ENCODE measurements around the gene LOXL3.

DNA sequence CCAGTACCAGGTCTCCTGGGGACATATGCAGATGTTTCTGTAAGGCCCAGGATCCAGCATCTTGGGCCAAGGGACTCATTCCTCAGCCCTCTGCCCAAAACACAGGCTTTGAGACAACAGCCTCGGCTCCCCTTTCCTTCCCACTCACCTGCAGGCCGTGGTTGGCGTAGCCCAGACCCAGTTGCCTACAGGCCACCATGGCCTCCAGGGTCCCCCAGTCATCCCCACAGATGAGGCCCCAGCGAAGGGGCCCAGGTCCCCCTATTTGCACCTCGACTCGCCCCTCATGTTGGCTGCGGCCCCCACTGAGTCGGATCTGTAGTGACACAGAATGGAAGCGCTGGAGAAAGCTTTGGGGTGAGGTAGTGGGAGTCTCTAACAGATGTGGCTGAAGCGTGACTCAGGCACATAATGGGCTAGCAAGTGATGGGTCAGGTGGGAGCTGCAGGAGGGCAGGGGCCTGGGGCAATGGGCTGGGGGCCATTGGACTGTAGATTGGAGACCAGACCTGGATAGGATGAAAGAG lies 18.2 kb downstream of the LOXL3 start:
- TF ChIP-seq, protein P1, sequence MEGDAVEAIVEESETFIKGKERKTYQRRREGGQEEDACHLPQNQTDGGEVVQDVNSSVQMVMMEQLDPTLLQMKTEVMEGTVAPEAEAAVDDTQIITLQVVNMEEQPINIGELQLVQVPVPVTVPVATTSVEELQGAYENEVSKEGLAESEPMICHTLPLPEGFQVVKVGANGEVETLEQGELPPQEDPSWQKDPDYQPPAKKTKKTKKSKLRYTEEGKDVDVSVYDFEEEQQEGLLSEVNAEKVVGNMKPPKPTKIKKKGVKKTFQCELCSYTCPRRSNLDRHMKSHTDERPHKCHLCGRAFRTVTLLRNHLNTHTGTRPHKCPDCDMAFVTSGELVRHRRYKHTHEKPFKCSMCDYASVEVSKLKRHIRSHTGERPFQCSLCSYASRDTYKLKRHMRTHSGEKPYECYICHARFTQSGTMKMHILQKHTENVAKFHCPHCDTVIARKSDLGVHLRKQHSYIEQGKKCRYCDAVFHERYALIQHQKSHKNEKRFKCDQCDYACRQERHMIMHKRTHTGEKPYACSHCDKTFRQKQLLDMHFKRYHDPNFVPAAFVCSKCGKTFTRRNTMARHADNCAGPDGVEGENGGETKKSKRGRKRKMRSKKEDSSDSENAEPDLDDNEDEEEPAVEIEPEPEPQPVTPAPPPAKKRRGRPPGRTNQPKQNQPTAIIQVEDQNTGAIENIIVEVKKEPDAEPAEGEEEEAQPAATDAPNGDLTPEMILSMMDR (IDR thresholded peaks at IDR 0.05): no peak
- TF ChIP-seq POLR2AphosphoS5 (IDR thresholded peaks at IDR 0.05): no peak
- no peak for TF ChIP-seq POLR2A (IDR thresholded peaks at IDR 0.05)
